GM18951 (cell line): ENCODE measurements around the gene SHH.

ENCODE experiments used
- POLR2A ChIP-seq: IDR thresholded peaks from 4 replicates; pipeline ENCODE4 v1.6.1; 2011; ENCODE audit warnings: mild to moderate bottlenecking; ENCODE audit not compliant: insufficient read length, insufficient read depth; ENCODE audit errors: extremely low read depth
- in situ Hi-C: fragments of 300-500 bp; cut with MboI; formaldehyde crosslinking; loops from one replicate; pipeline ENCODE4 v1.12.0; 2022; ENCODE audit warnings: low sequenced_read_pairs, mixed read lengths, inconsistent platforms; ENCODE audit not compliant: unreplicated experiment

Gene SHH

DNA sequence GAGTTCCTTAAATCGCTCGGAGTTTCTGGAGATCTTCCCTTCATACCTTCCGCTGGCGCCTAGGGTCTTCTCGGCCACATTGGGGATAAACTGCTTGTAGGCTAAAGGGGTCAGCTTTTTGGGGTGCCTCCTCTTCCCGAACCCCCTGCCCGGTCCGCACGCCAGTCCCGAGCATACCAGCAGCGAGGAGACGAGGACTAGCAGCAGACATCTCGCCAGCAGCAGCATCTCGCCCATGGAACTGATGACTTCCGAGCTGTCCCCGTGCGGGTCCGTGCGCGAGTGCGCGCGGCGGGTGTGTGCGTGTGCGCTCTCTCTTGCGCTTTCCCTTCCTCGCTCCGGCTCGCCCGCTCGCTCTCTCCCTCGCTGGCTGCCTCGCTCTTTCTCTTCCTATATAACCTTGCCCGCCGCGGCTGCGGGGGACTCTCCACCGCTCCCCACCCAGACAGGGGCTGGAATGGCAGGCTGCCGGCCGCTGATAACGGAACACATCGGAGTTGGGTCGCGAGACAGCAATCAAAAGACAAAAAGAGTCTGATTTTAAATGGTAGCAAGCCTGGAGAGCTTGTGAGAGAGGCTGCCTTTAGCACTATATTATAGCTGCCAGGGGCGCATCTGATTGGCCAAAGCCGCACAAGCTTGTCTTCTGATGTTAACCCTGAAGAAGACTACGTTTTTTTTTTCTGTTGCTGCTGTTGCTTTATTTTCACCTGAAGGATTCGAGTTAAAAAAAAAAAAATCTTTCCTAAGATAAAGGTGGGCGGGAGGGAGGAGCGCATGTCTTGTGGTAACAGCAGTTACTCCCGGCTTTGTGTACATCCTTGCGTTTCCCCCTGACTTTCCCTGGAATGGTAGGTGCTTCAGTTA is at the start of gene SHH:
TSS of gene SHH (minus strand) at position 569 of the 867 bp plus-strand sequence. CDS start at position 228, 341 bp downstream.
- in situ Hi-C loops: loop anchor here (10.0 kb wide), 1 partner anchor 663 kb away; no protein-coding TSS in a partner anchor
- no peak for TF ChIP-seq POLR2A

DNA sequence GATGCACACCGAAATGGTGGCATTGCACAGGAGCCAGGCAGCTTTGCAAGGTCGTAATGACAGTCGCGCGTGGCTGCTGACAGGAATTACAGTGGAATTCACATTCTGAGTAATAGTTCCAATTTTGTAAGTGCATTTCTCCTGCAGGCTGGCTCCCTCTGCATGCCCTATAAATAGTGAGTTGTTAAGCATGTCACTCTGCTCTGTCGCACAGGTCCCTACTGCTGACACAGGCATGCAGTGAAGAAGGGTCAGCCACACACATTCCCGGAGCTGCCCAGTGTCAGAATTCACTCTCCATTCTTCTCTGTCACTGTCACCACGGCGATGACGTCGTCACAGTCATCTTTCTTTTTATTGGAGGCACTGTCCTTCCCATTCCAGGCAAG is 49.2 kb upstream of the SHH start:
- in situ Hi-C loops: no loop called here
- no peak for TF ChIP-seq POLR2A

DNA sequence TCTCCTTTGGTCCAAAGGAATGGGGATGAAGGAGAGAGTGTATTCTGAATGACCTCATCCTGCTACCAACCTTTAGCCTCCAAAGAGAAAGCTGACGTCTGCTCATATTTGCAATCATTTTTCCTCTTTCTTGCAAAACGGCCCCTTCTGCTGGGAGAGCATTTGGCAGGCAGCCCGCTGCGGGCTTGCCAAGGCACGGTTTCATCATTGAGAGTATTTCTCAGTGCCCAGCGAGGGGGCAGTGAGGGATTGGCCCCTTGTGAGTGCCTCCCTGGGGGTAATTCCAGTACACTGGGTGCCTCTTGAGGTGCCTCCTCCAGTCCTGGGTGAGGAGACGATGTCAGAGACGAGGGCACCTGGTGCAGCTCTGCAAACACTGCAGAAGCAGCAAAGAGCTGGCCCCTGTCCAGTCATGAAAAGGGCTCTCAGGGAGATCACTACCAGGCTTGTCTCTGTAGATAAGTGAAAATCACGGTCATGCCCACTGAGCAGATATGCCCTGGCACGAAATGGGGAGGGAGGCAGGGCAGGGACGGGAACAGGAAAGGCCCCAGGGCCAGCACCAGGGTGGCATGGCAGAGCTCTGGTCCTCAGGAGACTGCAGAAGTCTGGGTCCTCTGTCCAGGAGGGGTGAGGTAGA is 48.7 kb upstream of the SHH start:
- in situ Hi-C loops: no loop called here
- no peak for TF ChIP-seq POLR2A

DNA sequence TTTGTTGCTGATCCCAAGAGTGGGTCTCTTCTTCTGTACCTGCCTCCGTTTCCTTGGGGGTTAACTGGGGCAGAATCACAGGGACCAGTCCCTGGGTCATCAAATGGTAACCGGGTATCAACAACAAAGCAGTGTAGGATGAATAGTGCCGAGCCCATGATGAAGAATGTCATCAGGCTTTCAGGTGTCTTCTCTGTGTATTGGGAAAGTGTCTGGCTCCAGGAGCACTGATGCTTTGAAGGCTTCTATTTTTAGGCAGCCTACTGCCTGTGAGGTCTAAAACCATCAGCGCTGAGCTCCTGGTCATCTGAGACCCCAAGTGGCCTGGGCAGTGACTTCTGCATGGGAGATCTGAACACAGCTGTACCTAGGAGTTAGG is 48.2 kb upstream of the SHH start:
- TF ChIP-seq POLR2A: no peak

DNA sequence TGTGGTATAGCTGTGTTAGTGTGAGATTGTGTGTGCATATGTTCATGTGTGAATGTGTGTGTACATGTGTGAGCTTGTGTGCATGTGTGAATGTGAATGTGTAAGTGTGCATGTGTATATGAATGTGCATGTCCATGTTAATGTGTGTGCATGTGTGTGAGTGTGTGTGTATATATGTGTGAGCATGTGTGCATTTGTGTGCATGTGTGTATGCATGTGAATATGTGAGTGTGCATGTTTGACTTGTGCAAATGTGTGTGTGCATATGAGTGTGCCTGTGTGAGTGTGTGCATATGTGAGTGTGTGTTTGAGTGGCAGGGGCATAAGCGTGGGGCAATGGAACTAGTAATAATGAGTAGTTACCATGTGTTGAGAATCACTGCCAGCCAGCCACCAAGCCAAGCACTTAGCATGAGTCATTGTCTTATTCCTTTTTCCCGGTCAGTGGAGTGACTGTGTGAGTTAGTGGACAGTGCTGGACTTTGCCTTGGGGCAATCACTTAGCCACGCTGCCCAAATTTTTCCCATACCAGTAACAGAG is 46.3 kb upstream of the SHH start:
- TF ChIP-seq POLR2A: no peak
- in situ Hi-C loops: no loop called here

More for the DNA sequence above, 48.2 kb upstream of the SHH start:
- in situ Hi-C loops: no loop called here

DNA sequence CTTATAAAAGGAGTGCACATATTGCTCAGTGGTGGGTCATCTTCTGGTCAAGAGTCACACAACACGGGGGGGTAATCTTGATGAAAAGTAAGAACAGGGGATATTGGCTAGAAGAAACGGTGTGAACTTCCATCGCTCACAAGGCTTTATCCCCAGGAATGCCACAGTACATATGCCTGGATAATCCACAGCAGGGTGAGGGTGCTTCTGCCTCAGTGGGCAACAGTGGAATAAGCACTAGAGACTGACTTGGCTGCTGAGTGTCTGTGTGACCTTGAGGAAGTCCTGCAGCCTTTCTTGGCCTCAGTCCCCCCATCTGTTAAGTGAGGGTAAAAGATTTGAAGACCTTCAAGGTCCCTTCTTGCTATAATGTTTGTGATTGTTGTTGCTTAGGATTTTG is 44.9 kb upstream of the SHH start:
- in situ Hi-C loops: no loop called here
- TF ChIP-seq POLR2A: no peak

DNA sequence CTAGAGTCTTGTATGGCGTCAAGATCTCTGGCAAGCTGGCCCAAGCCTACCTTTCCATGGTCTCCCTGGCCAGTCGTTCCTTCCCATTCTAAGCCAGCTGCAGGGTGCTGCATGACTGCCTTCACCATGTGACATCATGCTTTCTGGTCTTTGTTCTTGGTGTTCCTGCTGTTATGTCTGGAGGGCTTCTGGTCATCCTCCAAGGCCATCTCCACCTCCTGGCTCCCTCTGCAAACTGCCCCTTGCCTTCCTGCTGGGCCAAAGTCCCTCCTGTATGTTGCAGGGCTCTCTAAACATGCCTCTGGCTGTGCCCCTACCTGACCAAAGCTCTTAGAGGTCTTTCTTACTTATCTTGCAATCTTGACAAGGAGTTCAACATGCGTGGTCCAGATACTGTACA is 44.4 kb upstream of the SHH start:
- in situ Hi-C loops: no loop called here

DNA sequence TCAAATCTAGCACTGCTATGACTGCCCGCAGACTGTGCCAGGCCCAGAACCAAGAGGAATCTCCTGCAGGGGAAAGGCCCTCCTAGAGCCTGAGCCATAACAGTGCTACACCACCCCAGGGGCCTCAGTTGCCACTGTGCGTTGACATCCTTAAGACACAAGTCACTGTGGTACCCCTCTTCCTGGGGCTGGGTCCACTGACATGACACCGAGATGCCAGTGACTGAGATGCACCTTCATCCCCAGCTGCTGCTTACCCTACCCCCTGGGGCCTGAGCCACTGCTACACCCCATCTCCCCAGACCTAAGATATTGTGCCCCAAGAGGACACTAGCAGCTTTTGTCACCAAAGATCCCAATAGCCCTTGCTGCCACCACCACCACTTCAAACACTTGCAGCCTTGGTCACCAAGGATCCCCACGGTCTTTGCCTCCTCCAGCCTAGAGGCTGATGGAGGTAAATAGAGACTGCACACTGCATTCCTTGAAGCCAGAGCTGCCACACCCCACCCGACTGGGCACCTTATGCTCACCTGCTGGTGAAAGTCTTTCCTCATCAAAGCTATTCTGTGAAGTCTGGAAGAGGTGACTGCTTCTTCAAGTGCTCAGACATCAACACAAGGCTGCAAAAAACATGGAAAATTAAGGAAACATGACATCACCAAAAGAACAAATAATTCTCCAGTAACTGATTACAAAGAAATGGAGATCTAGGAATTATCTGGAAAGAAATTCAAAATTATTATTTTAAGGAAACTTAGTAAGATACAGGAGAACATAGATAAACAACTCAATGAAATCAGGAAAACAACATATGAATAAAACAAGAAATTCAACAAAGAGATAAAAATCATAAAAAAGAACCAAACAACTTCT is 40.4 kb upstream of the SHH start:
- TF ChIP-seq POLR2A: no peak
- in situ Hi-C loops: no loop called here

More for the DNA sequence above, 44.4 kb upstream of the SHH start:
- TF ChIP-seq POLR2A: no peak

DNA sequence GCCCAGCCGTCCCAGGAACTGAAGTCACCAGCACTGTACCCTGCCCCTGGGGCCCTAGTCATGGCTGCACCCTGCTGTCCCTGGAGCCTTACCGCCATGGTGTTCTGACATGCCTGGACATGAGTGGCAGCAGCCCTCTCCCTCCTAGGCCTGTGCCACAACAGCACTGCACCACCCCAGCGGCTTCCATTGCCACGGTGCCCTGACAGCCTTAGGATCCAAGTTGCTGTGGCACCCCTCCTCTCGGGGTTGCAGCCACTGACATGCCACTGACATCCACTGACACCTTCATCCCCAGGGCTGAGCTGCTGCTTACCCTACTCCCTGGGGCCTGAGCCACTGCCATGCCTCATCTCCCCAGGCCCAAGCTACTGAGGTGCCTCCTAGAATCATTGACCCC is 39.6 kb upstream of the SHH start:
- TF ChIP-seq POLR2A: no peak
- in situ Hi-C loops: no loop called here

DNA sequence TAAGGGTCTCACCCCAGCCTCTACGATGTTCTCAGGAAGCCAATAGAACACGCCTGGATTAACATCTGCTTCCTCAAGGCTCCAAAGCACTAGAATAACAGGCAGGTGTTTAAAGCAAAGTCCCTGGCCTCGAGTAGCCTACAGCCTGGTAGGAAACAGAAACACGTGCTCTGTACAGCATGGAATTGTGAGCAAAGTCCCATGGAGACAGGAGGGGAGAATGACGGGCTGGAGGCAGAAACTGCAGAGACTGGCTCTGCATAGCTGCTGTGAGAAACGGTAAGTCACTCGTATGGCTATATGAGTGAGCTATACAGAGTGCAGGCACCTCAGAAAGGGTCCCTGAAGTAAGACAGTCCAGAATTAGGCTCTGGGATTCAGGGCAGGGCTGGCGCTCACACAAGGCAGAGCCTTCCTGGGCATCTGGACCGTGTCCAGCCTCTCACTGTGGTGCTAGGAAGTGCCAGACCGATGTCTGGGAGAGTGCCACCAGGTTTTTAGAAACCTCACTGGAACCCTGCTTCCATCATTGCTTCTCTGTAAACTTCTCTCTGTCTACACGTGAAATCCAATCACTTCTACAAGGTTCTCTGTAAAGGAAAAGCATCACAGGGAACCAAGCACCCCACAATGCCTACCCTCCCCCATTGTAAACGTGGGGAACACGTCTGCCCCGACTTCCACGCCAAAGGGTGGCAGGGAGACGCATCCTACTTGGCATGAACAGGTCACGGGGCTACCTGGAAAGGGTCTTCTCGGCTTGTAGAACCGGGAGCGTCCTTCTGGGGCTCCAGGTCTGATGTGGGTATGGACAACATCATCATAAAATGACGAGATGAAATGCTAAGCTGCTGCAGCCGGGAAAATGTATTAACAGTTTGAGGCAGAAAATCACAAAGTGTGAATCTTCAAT is 38.8 kb upstream of the SHH start:
- in situ Hi-C loops: no loop called here
- no peak for TF ChIP-seq POLR2A

DNA sequence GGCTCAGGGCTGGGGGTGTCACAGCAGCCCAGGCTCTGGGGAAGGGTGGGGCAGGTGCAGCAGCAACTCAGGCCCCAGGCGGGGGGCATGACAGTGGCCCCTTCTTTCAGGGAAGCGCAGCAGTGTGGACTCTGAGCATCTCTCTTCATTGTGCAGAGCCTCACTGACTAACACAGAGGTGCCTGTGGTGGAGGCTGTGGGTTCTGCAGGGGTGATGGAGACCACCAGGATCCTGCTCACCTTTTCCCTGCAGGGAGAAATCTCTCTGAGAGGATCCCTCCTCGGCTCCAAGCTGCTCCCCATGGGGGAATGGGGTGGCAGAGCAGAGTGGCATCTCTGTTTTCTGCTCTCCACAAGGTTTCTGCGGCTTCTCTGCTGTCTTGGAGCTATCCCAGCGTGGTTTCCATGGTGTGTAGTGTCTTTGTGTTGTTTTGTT is 37.8 kb upstream of the SHH start:
- no peak for TF ChIP-seq POLR2A
- in situ Hi-C loops: no loop called here
